IMR-90 (cell line): ENCODE measurements around the gene PAX5. TPM values are rescaled to one million over a fixed set of nuclear protein-coding genes. Genes with fewer than 3 reads are reported as not detected.

Source experiments
- ATAC-seq: fragments of 200-7000 bp; cut with Tn5 transposase; 2 replicates; pipeline ENCODE4 v1.9.1; 2020; ENCODE audit warnings: low read depth, mild to moderate bottlenecking, moderate library complexity
- BruUV-seq: library from RNA; stranded (reverse); fragments of 400-500 nt; replicated peaks from 2 replicates; lab custom pipeline; 2021; lab: Mats Ljungman, UMichigan
- CTCF ChIA-PET: fragments of 300-600 bp; formaldehyde crosslinking; extraction: SDS; loops from one replicate; lab custom pipeline; 2021; ENCODE audit warnings: antibody characterized with exemption; lab: Yijun Ruan, JAX
- POLR2A ChIA-PET: fragments of 300-600 bp; sonication (Branson Sonifier 250); formaldehyde crosslinking; loops from one replicate; lab custom pipeline; 2022; ENCODE audit warnings: antibody characterized with exemption; ENCODE audit not compliant: unreplicated experiment; lab: Charles Lee
- DNase-seq: peaks from one replicate; pipeline ENCODE4 v3.0.0; 2013
- H2AFZ ChIP-seq: replicated peaks from 2 replicates; pipeline ENCODE3; 2013; ENCODE audit warnings: low read length, mild to moderate bottlenecking; ENCODE audit not compliant: poor library complexity
- H2AK5ac ChIP-seq: 2 replicates; pipeline ENCODE4 v1.6.1; 2013; ENCODE audit warnings: low read depth, low read length, inconsistent platforms
- H2AK9ac ChIP-seq: replicated peaks from 2 replicates; pipeline ENCODE3; 2013; ENCODE audit warnings: mild to moderate bottlenecking, low read depth, low read length, moderate library complexity; ENCODE audit not compliant: poor library complexity
- H2BK120ac ChIP-seq: 2 replicates; pipeline ENCODE4 v1.6.1; 2013; ENCODE audit warnings: low read depth, low read length, inconsistent platforms
- H2BK15ac ChIP-seq: 3 replicates; pipeline ENCODE4 v1.6.1; 2013; ENCODE audit warnings: low read depth, low read length, inconsistent platforms
- H2BK20ac ChIP-seq: 2 replicates; pipeline ENCODE4 v1.6.1; 2013; ENCODE audit warnings: low read depth, mild to moderate bottlenecking, inconsistent platforms, low read length, moderate library complexity
- H2BK5ac ChIP-seq: 2 replicates; pipeline ENCODE4 v1.6.1; 2013; ENCODE audit warnings: mild to moderate bottlenecking, low read depth, low read length, inconsistent platforms; ENCODE audit not compliant: poor library complexity, severe bottlenecking
- H3K14ac ChIP-seq: replicated peaks from 2 replicates; pipeline ENCODE4 v1.6.1; 2013; ENCODE audit warnings: low read depth, low read length, inconsistent platforms
- H3K18ac ChIP-seq: 2 replicates; pipeline ENCODE4 v1.6.1; 2013; ENCODE audit warnings: low read depth, low read length, control low read depth
- H3K23ac ChIP-seq: 2 replicates; pipeline ENCODE4 v1.6.1; 2013; ENCODE audit warnings: low read depth, low read length, inconsistent platforms
- H3K27ac ChIP-seq: 2 replicates; pipeline ENCODE4 v1.5.1; 2013; ENCODE audit warnings: mild to moderate bottlenecking, control low read depth, low read length; ENCODE audit not compliant: insufficient read depth
- H3K27me3 ChIP-seq: 2 replicates; pipeline ENCODE4 v1.6.1; 2013; ENCODE audit warnings: low read length; ENCODE audit not compliant: control insufficient read depth, insufficient read depth
- H3K36me3 ChIP-seq: 2 replicates; pipeline ENCODE4 v1.6.1; 2013; ENCODE audit warnings: low read length, mixed read lengths; ENCODE audit not compliant: control insufficient read depth, insufficient read depth
- H3K4ac ChIP-seq: 2 replicates; pipeline ENCODE4 v1.6.1; 2013; ENCODE audit warnings: low read depth, low read length, inconsistent platforms
- H3K4me1 ChIP-seq: 2 replicates; pipeline ENCODE4 v1.6.1; 2013; ENCODE audit warnings: low read length, mixed read lengths; ENCODE audit not compliant: control insufficient read depth, insufficient read depth
- H3K4me2 ChIP-seq: 2 replicates; pipeline ENCODE4 v1.6.1; 2013; ENCODE audit warnings: low read depth, mild to moderate bottlenecking, control low read depth, low read length, moderate library complexity
- H3K4me3 ChIP-seq: 2 replicates; pipeline ENCODE4 v1.5.1; 2013; ENCODE audit warnings: low read depth, mild to moderate bottlenecking, control low read depth, low read length, moderate library complexity; ENCODE audit not compliant: insufficient read depth
- H3K56ac ChIP-seq: 2 replicates; pipeline ENCODE4 v1.6.1; 2013; ENCODE audit warnings: low read length, inconsistent platforms; ENCODE audit not compliant: insufficient read depth; ENCODE audit errors: extremely low read depth
- H3K79me1 ChIP-seq, 2 experiments: 2 replicates each; pipeline ENCODE4 v1.6.1; 2013; ENCODE audit warnings: low read length in 2 of 2, inconsistent platforms in 1 of 2, low read depth in 1 of 2
- H3K9ac ChIP-seq: 2 replicates; pipeline ENCODE4 v1.6.1; 2013; ENCODE audit warnings: low read depth, low read length, control low read depth
- H3K9me1 ChIP-seq: 2 replicates; pipeline ENCODE4 v1.6.1; 2013; ENCODE audit warnings: low read length, inconsistent platforms; ENCODE audit not compliant: insufficient read depth
- H3K9me3 ChIP-seq: 2 replicates; pipeline ENCODE4 v1.6.1; 2013; ENCODE audit warnings: low read length; ENCODE audit not compliant: control insufficient read depth, insufficient read depth
- H4K20me1 ChIP-seq: 2 replicates; pipeline ENCODE4 v1.6.1; 2013; ENCODE audit warnings: low read length, inconsistent platforms; ENCODE audit not compliant: insufficient read depth
- H4K5ac ChIP-seq: 2 replicates; pipeline ENCODE4 v1.6.1; 2013; ENCODE audit warnings: mild to moderate bottlenecking, low read depth, low read length, control low read depth
- H4K8ac ChIP-seq, 2 experiments: 2 replicates each; pipeline ENCODE4 v1.6.1; 2013; ENCODE audit warnings: low read depth in 2 of 2, low read length in 2 of 2, control low read depth in 1 of 2, inconsistent platforms in 1 of 2
- H4K91ac ChIP-seq: 2 replicates; pipeline ENCODE4 v1.6.1; 2013; ENCODE audit warnings: low read depth, low read length, inconsistent platforms; ENCODE audit not compliant: insufficient read depth
- BHLHE40 ChIP-seq: fragments of 150-350 bp; IDR thresholded peaks from 2 replicates; pipeline ENCODE4 v1.6.1; 2016; ENCODE audit warnings: mild to moderate bottlenecking, low read depth, low read length
- CEBPB ChIP-seq: IDR thresholded peaks from 2 replicates; pipeline ENCODE4 v1.6.1; 2012; ENCODE audit warnings: low read depth, low read length, improper control_type of control experiment
- CHD1 ChIP-seq: IDR thresholded peaks from 2 replicates; pipeline ENCODE4 v1.6.1; 2012; ENCODE audit warnings: low read depth, low read length, improper control_type of control experiment
- CTCF ChIP-seq: conservative IDR thresholded peaks from 2 replicates; pipeline ENCODE4 v1.5.1; 2012; ENCODE audit warnings: mild to moderate bottlenecking, low read depth, low read length, improper control_type of control experiment
- ELK1 ChIP-seq: fragments of 150-350 bp; IDR thresholded peaks from 2 replicates; pipeline ENCODE4 v1.6.1; 2016; ENCODE audit warnings: low read depth, mild to moderate bottlenecking, low read length, moderate library complexity, borderline replicate concordance
- MAFK ChIP-seq: IDR thresholded peaks from 2 replicates; pipeline ENCODE4 v1.6.1; 2012; ENCODE audit warnings: low read depth, low read length, improper control_type of control experiment
- MAZ ChIP-seq: IDR thresholded peaks from 2 replicates; pipeline ENCODE4 v1.6.1; 2012; ENCODE audit warnings: low read depth, mild to moderate bottlenecking, low read length, improper control_type of control experiment, moderate library complexity, borderline replicate concordance
- MXI1 ChIP-seq: IDR thresholded peaks from 2 replicates; pipeline ENCODE4 v1.6.1; 2012; ENCODE audit warnings: low read depth, mild to moderate bottlenecking, low read length, moderate library complexity, borderline replicate concordance
- NFE2L2 ChIP-seq: fragments of 150-350 bp; IDR thresholded peaks from 2 replicates; pipeline ENCODE4 v1.6.1; 2016; ENCODE audit warnings: low read depth, mild to moderate bottlenecking, low read length
- POLR2A ChIP-seq: IDR thresholded peaks from 2 replicates; pipeline ENCODE4 v1.6.1; 2012; ENCODE audit warnings: mild to moderate bottlenecking, low read depth, low read length
- RAD21 ChIP-seq: IDR thresholded peaks from 2 replicates; pipeline ENCODE4 v1.6.1; 2012; ENCODE audit warnings: low read length, improper control_type of control experiment
- RCOR1 ChIP-seq: IDR thresholded peaks from 2 replicates; pipeline ENCODE4 v1.6.1; 2012; ENCODE audit warnings: mild to moderate bottlenecking, low read length, improper control_type of control experiment; ENCODE audit not compliant: insufficient replicate concordance
- RFX5 ChIP-seq: IDR thresholded peaks from 2 replicates; pipeline ENCODE4 v1.8.0; 2012; ENCODE audit warnings: low read depth, mild to moderate bottlenecking, low read length, moderate library complexity
- SMC3 ChIP-seq: fragments of 150-350 bp; IDR thresholded peaks from 2 replicates; pipeline ENCODE4 v1.6.1; 2016; ENCODE audit warnings: low read depth, mild to moderate bottlenecking, antibody characterized with exemption, low read length, moderate library complexity
- WGBS, 2 experiments: methylation state at CpG; one replicate each; pipeline versions ENCODE4 v1.1.5 to v1.1.7; 2013; ENCODE audit warnings: missing lambda C conversion rate in 2 of 2; ENCODE audit not compliant: insufficient read length in 1 of 2; ENCODE audit errors: extremely low coverage in 2 of 2; 5-methylcytosine and 5-hydroxymethylcytosine counted together
- dilution Hi-C: fragments of 300-500 bp; cut with HindIII; formaldehyde crosslinking; loops from one replicate; pipeline ENCODE4 v1.14.3; 2018; ENCODE audit warnings: low sequenced_read_pairs; ENCODE audit not compliant: unreplicated experiment
- in situ Hi-C: fragments of 300-500 bp; cut with MboI; formaldehyde crosslinking; loops from 3 replicates; pipeline ENCODE4 v1.14.3; 2019; ENCODE audit warnings: low sequenced_read_pairs, inconsistent platforms, mixed read lengths
- intact Hi-C: fragments of 100-400 bp; cut with micrococcal nuclease; formaldehyde crosslinking; loops from 2 replicates; pipeline ENCODE4 v1.10.0; 2022
- polyA plus RNA-seq, 3 experiments: library from polyadenylated mRNA; depleted of rRNA; stranded (reverse); fragments of >200 nt; gene quantifications; 2 replicates each; pipeline ENCODE4 v1.2.3, GENCODE V29; 2012; ENCODE audit warnings: low replicate concordance in 1 of 3
- total RNA-seq: library from RNA; depleted of rRNA; stranded (reverse); fragments of >200 nt; gene quantifications from 2 replicates; pipeline ENCODE4 v1.2.3, GENCODE V29; 2012

PAX5 gene
- total and polyA plus RNA-seq, 2 of the 4 experiments (the other 2 are of a cell fraction): not detected

- Histone ChIP-seq H2AFZ (no peak overlapping the region), H4K8ac (no peak overlapping the region), H3K27ac (no peak overlapping the region), H4K91ac (no peak overlapping the region), H3K4me1 (no peaks in the 10 kb centered on the region), H3K4me3 (no peak overlapping the region), H3K4me2 (no peak overlapping the region), H2BK15ac (no peak overlapping the region), H2BK5ac (no peak overlapping the region), H2AK9ac (no peak overlapping the region), H3K4ac (no peak overlapping the region), H3K14ac (no peak overlapping the region), H3K23ac (no peak overlapping the region), H3K9me3 (no peaks in the 10 kb centered on the region), H2BK20ac (no peak overlapping the region), H3K56ac (no peak overlapping the region), H4K20me1 (no peaks in the 10 kb centered on the region), H2AK5ac (no peak overlapping the region), H2BK120ac (no peak overlapping the region), H3K79me1 (no peaks in the 10 kb centered on the region), H3K18ac (no peak overlapping the region), H4K5ac (no peak overlapping the region), H3K9me1 (no peaks in the 10 kb centered on the region), H3K9ac (no peak overlapping the region), H3K36me3 (no peaks in the 10 kb centered on the region), H3K27me3 (peaks cover 29% of the 10 kb centered on the region)
- WGBS, 2 experiments: no CpG with 5 or more reads among the region's 9 CpGs
- DNase-seq (no peak), ATAC-seq (no peak)
- dilution Hi-C loops (no loop called here), in situ Hi-C loops (no loop called here), intact Hi-C loops (no loop called here)
- CTCF ChIA-PET: no interaction called here
- TF ChIP-seq RCOR1 (no peak), CEBPB (no peak), RAD21 (no peak), POLR2A (no peak), CTCF (no peak), ELK1 (no peak), NFE2L2 (no peak), MAFK (no peak), MXI1 (no peak), CHD1 (no peak), RFX5 (no peak), BHLHE40 (no peak), SMC3 (no peak), MAZ (no peak)
- no TSS peak for BruUV-seq
- POLR2A ChIA-PET: no interaction called here
Observed at GRCh38 chr9:36935768-36936497, 98.1 kb downstream of the PAX5 start.
